ENCODE measurements around the gene PTCD3. TPM values are rescaled to one million over a fixed set of nuclear protein-coding genes. Genes with fewer than 3 reads are reported as not detected.

Gene PTCD3
- total and polyA plus RNA-seq, 2 of the 4 experiments (the other 2 are of a cell fraction) = 44.0 to 48.9 TPM

GRCh38 chr2:86105252-86105968, 625 bp upstream of the PTCD3 start, which contains the start of gene POLR1A:
Gene POLR1A (minus strand): TSS chr2:86105886. CDS start chr2:86105776, 110 bp downstream.
- peak within 1 kb of the TSS; percentile 94 for H3K14ac ChIP-seq (replicated peaks; ENCODE audit: low read depth, low read length)
- peak within 1 kb of the TSS; percentile 77; the same call in 1 of the 2 replicates for H2AK5ac ChIP-seq (ENCODE audit: low read depth, low read length)
- ChIA-PET CTCF (no interaction called here), POLR2A (ENCODE audit: unreplicated experiment) (no interaction called here)
- peak within 1 kb of the TSS; percentile 95 for H3K56ac ChIP-seq (ENCODE audit: extremely low read depth, insufficient read depth, low read length)
- peak within 1 kb of the TSS; percentile 79 to 97 for H4K8ac ChIP-seq (ENCODE audit: low read depth in 2 of 2, low read length in 2 of 2)
- peaks cover 4% of the 10 kb centered on the region for H3K36me3 ChIP-seq (ENCODE audit: control insufficient read depth, insufficient read depth, low read length)
- H3K4me2 ChIP-seq (ENCODE audit: low read depth, low read length) = peak within 1 kb of the TSS; percentile 91
- H3K9ac ChIP-seq (ENCODE audit: low read depth, low read length) = peak within 1 kb of the TSS; percentile 93
- H3K4me3 ChIP-seq (ENCODE audit: insufficient read depth, low read depth, low read length) = peak within 1 kb of the TSS; percentile 71
- H3K9me3 ChIP-seq (ENCODE audit: control insufficient read depth, insufficient read depth, low read length) = no peaks in the 10 kb centered on the region
- WGBS, 2 experiments (ENCODE audit: extremely low coverage in 2 of 2, insufficient read length in 1 of 2) = 2% methylated on average over 11 of the region's 38 CpGs; no CpG with 5 or more reads in 1 of the 2 experiments
- H4K5ac ChIP-seq (ENCODE audit: low read depth, low read length) = peak within 1 kb of the TSS; percentile 91
- peak; percentile 94 for DNase-seq
- peak; percentile 91 for ATAC-seq (ENCODE audit: low read depth)
- intact Hi-C loops (cut with micrococcal nuclease) = no loop called here
- H3K9me1 ChIP-seq (ENCODE audit: insufficient read depth, low read length) = no peaks in the 10 kb centered on the region
- peak within 1 kb of the TSS; percentile 83 for H4K91ac ChIP-seq (ENCODE audit: insufficient read depth, low read depth, low read length)
- no TSS peak for BruUV-seq (replicated peaks)
- H3K79me1 ChIP-seq (ENCODE audit: low read depth in 1 of 2, low read length in 2 of 2) = peaks cover 19 to 60% of the 10 kb centered on the region in 2 experiments
- peak within 1 kb of the TSS; percentile 86 for H3K27ac ChIP-seq (ENCODE audit: insufficient read depth, low read length)
- TF ChIP-seq CTCF (conservative IDR thresholded peaks at IDR 0.05; ENCODE audit: low read depth, low read length) (peak; percentile 20; the same call in 1 of the 2 replicates), RAD21 (IDR thresholded peaks at IDR 0.05; ENCODE audit: low read length) (no peak), USF2 (IDR thresholded peaks at IDR 0.05; ENCODE audit: low read depth, low read length) (peak; percentile 50), MXI1 (IDR thresholded peaks at IDR 0.05; ENCODE audit: borderline replicate concordance, low read depth, low read length) (peak; percentile 90)
- H4K20me1 ChIP-seq (ENCODE audit: insufficient read depth, low read length) = peaks cover 18% of the 10 kb centered on the region
- H3K4me1 ChIP-seq (ENCODE audit: control insufficient read depth, insufficient read depth, low read length) = peaks cover 2% of the 10 kb centered on the region; the same call in 1 of the 2 replicates
- peak within 1 kb of the TSS; percentile 96 for H2AK9ac ChIP-seq (replicated peaks; ENCODE audit: low read depth, low read length, poor library complexity)
- no peaks in the 10 kb centered on the region for H3K27me3 ChIP-seq (ENCODE audit: control insufficient read depth, insufficient read depth, low read length)
- H2BK20ac ChIP-seq (ENCODE audit: low read depth, low read length) = peak within 1 kb of the TSS; percentile 93
- H2BK120ac ChIP-seq (ENCODE audit: low read depth, low read length) = peak within 1 kb of the TSS; percentile 97
- peak within 1 kb of the TSS; percentile 88 for H3K4ac ChIP-seq (ENCODE audit: low read depth, low read length)
- H2BK15ac ChIP-seq (ENCODE audit: low read depth, low read length) = peak within 1 kb of the TSS; percentile 49; the same call in 1 of the 3 replicates
- H3K18ac ChIP-seq (ENCODE audit: low read depth, low read length) = peak within 1 kb of the TSS; percentile 47
- H2AFZ ChIP-seq (replicated peaks; ENCODE audit: low read length, poor library complexity) = peak within 1 kb of the TSS; percentile 96
- in situ Hi-C loops (cut with MboI; ENCODE audit: low sequenced_read_pairs) = no loop called here
- dilution Hi-C loops (cut with HindIII; ENCODE audit: low sequenced_read_pairs, unreplicated experiment) = no loop called here
- H3K23ac ChIP-seq (ENCODE audit: low read depth, low read length) = peak within 1 kb of the TSS; percentile 97
- H2BK5ac ChIP-seq (ENCODE audit: low read depth, low read length, poor library complexity, severe bottlenecking) = peak within 1 kb of the TSS; percentile 88
